ENCODE measurements around the gene FAM200B.

Gene FAM200B

GRCh38 chr4:15738877-15739276, 57.2 kb downstream of the FAM200B start:
- DNase-seq = no peak
